Measurements from ENCODE around the gene RBFOX1. TPM values are rescaled to one million over a fixed set of nuclear protein-coding genes. Genes with fewer than 3 reads are reported as not detected.
"Not testable (repeated sequence)": the region's sequence is repeated elsewhere in the genome, so short reads cannot be mapped to it uniquely, and the experiment has no call there.

RBFOX1 gene
- total RNA-seq, 1 donor from 2014 or later: not detected

- intact Hi-C loops (cut with micrococcal nuclease): no loop called here
Observed at GRCh38 chr16:7458144-7458543, 125.5 kb downstream of the RBFOX1 start.

DNA sequence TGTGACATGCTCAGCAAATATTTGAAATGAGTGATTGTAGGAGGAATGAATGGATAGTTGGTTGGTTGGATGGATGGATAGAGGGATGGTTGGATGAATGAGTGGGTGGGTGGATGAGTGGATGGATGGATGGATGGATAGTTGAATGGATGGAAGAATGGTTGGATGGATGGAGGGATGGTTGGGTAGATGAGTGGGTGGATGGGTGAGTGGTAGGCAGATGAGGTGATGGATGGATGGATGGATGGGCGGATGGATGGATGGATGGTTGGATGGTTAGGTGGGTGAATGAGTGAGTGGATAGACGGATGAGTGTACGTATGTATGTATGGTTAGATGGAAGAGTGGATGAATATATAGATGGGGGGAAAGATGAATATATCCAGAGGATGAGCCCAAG lies 137.7 kb downstream of the RBFOX1 start:
- intact Hi-C loops (cut with micrococcal nuclease): no loop called here

DNA sequence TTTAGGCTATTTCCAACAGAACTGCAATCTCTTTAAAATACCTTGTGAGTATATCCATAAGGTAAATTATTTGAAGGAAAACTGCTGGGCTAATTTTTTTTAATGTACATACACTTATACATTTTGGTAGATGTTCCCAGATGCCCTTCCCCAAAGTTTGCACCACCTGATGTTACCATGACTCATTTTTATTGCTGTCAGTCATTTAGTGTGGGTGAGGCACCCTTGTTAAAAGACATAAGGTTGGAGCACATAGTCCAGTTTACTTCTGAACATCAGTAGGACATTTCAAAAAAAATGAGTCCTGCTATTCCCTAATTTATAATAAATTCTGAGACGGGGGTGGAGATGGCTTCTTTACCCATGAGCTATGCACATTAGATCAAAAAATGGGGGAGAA lies 138.6 kb downstream of the RBFOX1 start:
- intact Hi-C loops (cut with micrococcal nuclease): no loop called here

DNA sequence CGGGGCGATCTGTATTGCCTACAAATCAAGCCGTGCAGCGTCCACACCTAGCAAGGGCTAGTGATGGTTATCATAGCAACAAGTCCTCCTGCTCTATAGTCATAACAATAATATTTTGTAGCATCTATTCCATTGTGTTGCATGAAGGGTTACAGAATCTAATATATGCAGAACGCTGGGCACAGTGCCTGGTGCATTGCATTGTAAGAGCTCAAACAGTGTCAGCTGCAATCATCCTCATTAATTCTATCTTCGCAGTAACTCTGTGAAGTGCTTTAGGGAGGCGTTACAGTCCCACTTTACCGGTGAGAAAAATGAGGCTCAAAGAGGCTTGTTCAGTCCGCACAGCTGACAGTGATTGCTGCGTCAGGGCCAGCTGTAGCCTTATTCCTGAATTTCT lies 149.4 kb downstream of the RBFOX1 start:
- intact Hi-C loops (cut with micrococcal nuclease): no loop called here

GRCh38 chr16:7482596-7483290 lies 150.1 kb downstream of the RBFOX1 start:
- intact Hi-C loops (cut with micrococcal nuclease): no loop called here

DNA sequence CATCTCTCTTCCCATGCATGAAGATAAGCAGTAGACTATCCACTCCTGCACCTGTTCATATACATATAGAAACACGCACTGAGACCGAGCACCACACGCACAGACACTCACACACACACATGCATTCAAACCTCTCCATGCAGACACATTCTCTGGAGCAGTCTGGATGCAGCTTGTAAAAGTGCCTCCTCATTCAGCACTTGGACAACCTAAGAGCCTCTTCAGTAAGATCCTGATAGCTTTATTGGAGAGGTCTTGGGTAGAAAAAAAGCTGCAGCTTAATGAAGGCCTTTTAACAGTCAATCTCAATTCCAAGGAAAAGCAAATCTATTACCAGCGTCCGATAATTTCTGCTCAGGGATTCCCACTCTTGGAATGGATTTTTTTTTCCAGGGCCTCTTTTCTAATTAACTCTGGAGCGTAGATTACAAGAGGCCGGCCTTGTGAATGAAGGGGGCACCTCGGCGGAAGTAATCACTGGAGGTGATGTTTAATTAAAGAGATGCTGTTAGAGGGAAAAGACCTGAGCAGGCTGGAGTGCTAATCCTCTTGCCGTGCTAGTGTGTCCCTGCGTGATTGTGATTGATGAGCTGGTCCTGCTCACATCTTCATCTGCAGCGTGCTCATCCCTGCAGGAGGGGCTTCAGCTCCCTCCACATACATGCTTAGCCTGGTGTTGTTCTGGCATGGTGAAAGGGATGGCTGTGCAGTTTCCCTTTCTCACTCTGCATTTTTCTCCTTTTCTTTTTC lies 155.1 kb downstream of the RBFOX1 start:
- intact Hi-C loops (cut with micrococcal nuclease): no loop called here

DNA sequence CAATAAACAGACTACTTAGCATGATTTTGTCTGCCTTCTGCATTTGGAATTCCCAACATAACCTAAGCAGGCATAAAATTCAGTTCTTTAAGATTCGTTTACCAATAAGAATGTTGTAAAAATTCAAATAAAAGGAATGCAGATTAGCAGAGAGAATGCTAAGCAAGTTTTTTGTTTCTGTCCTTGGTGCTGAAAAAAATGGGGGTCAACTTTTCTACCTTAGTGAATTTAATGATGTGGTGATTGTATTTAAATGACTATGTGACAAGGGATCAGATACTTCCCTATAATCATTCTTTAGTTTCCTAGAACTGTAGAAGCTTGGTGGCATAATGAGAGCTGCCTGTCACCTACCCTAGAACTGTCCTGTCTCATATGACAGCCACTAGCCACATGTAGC lies 159.5 kb downstream of the RBFOX1 start:
- intact Hi-C loops (cut with micrococcal nuclease): no loop called here

- intact Hi-C loops (cut with micrococcal nuclease): no loop called here
Observed at GRCh38 chr16:7493133-7493532, 160.5 kb downstream of the RBFOX1 start.

- intact Hi-C loops (cut with micrococcal nuclease): no loop called here
Observed at GRCh38 chr16:7497691-7498090, 165.0 kb downstream of the RBFOX1 start.

DNA sequence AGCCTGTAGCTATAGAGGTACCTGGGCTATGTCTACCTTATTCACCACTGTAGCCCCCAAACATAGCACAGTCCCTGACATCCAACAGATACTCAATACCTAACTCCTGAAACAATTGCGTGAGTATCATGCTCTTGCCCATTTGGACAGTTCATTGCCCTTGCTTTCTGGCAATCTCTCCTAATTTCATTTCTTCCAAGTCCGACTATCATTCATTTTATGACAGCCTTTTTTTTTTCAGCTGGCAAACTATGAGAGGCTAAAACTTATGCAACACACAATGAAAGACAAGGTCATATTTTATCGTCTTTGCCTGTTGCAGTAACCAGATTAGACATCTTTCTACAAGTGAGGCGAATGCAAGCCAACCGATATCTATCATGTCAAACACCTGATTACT lies 169.2 kb downstream of the RBFOX1 start:
- intact Hi-C loops (cut with micrococcal nuclease): no loop called here

GRCh38 chr16:7502591-7503157 lies 170.0 kb downstream of the RBFOX1 start:
- intact Hi-C loops (cut with micrococcal nuclease): not testable (repeated sequence)

- intact Hi-C loops (cut with micrococcal nuclease): no loop called here
Observed at GRCh38 chr16:7503666-7504065, 171.0 kb downstream of the RBFOX1 start.

DNA sequence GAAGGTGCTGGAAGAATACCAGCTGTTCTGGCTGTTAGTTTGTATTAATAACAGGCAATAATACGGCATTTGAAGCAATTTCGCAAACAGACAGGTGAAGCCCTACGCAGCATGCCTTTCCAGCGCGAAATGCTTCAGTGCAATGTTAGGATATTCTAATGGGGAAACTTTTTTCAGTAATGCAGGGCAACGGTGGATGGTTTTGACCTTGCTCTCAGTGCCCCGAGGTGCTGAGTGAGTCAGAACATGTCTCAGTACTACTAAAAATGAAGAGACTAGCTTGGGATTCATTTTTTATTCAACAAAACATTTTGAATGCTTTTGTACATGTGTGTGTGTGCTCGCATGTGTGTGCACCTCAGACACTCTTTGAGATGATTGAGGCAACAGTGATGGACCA lies 172.2 kb downstream of the RBFOX1 start:
- intact Hi-C loops (cut with micrococcal nuclease): no loop called here

GRCh38 chr16:7505495-7505894 lies 172.8 kb downstream of the RBFOX1 start:
- intact Hi-C loops (cut with micrococcal nuclease): no loop called here

DNA sequence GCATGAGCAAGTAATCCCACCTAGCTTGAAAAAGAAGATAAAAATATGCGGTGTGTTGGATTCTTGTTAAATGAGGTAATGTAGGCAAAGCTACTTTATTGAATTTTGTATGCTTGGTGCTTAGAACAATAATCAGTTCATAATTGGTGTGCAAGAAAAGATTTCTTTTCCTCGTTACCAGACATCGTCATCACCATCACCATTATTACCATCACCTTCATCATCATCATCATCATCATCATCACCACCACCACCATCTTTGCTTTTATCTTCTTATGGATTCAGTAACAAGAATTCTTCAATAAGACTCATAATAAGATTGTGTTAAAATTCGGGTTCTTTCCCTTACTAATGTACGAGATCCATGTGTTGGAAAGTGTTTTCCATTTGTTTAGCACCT lies 173.7 kb downstream of the RBFOX1 start:
- intact Hi-C loops (cut with micrococcal nuclease): no loop called here

GRCh38 chr16:7508656-7509055 lies 176.0 kb downstream of the RBFOX1 start:
- intact Hi-C loops (cut with micrococcal nuclease): no loop called here

GRCh38 chr16:7509963-7510601 lies 177.4 kb downstream of the RBFOX1 start:
- intact Hi-C loops (cut with micrococcal nuclease): no loop called here

GRCh38 chr16:7511549-7512260 lies 179.1 kb downstream of the RBFOX1 start:
- intact Hi-C loops (cut with micrococcal nuclease): no loop called here

GRCh38 chr16:7512503-7512902 lies 179.9 kb downstream of the RBFOX1 start:
- intact Hi-C loops (cut with micrococcal nuclease): no loop called here

DNA sequence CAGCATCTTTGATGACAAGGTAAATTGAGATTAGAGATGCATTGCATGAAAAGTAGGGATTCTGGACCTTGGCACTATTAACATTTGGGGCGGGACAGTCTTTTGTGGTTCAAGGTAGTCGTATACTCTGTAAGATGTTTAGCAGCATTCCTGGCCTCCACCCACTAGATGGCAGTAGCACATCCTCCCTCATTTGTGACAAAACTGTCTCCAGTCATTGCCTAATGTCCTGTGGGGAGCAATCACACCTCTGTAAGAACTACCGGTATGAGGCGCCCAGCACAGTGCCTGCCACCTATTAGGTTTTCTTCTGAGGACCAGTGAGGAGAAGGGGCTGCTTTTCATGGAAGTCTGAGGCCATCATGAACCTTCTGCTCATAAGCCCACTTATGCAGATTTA lies 180.8 kb downstream of the RBFOX1 start:
- intact Hi-C loops (cut with micrococcal nuclease): no loop called here

DNA sequence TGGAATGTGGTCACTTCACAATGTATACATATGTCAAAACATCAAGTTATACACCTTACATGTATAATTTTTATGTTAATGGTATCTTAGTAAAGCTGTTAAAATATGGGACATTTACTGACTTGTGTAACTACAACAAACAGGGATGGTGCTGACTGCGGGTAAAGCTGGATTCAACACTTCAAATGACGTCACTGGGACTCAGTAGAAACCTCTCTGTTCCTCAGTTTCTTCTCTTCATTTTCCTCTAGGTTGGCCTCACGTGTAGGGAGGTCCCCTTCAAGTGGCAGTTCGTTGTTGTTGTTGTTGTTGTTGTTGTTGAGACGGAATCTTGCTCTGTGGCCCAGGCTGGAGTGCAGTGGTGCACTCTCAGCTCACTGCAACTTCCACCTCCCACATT lies 182.9 kb downstream of the RBFOX1 start:
- intact Hi-C loops (cut with micrococcal nuclease): no loop called here

DNA sequence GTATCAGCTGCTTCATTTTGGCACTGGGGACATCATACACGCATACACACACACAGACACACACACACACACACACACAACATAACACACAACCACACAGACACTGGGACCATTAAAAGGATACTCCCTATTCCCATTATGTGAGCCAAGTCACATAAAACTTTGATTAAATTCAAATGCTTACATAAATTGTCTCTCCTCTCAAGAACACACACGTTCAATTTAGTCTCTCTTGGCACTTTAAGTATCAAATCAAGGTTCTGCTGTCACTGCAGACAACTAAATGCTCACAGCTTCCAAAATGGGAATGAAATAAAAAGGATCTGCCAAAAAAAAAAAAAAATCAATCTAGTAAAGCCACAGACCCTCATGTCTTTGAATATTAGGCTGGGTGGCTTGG lies 184.9 kb downstream of the RBFOX1 start:
- intact Hi-C loops (cut with micrococcal nuclease): no loop called here
